ENCODE data around the gene CCSAP.

DNA sequence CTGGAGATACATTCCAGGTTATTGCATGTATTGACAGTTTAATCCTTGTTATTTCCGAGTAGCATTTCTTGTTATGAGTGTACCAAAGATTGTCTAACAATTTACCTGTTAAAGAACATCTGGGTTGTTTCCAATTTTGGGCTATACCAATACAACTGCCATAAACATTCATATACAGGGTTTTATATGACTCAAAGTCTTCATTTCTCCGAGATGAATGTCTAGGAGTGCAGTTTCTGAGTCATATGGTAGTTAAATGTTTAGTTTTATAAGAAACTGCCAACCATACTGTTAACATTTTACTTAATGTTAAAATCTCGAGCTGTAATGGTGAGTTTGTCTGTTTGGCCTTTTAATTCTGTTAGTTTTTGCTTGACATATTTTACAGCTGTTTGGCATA lies 61.9 kb downstream of the CCSAP start:
- TF ChIP-seq GATA3 (IDR thresholded peaks at IDR 0.05; ENCODE audit: low read depth, low read length) (no peak), GATA2 (IDR thresholded peaks at IDR 0.05; ENCODE audit: low read depth, low read length) (no peak)

All from SH-SY5Y (cell line).